Left kidney (tissue), 2 donors: ENCODE results near the gene TMOD2. TPM values are rescaled to one million over a fixed set of nuclear protein-coding genes. Genes with fewer than 3 reads are reported as not detected.

Source experiments
- DNase-seq: peaks from one replicate; pipeline ENCODE4 v3.0.0-alpha.2; 2013
- polyA plus RNA-seq: library from polyadenylated mRNA; unstranded; fragments of 120-200 nt; gene quantifications from one replicate; pipeline ENCODE4 v1.2.1, GENCODE V29; 2013; ENCODE audit not compliant: insufficient read length

Gene TMOD2
- polyA plus RNA-seq, 1 donor, result 5.7 TPM

- no peak for DNase-seq
These were observed 16.0 kb upstream of the TMOD2 start for GRCh38 chr15:51735228-51736010.

GRCh38 chr15:51736069-51736468 lies 15.3 kb upstream of the TMOD2 start:
- no peak for DNase-seq

GRCh38 chr15:51736751-51737521 lies 14.5 kb upstream of the TMOD2 start:
- DNase-seq, result no peak

GRCh38 chr15:51737522-51738305 lies 13.7 kb upstream of the TMOD2 start, which contains the start of gene LYSMD2:
LYSMD2 (minus strand) TSS chr15:51737655; CDS start chr15:51737622, 33 bp downstream.
- no peak for DNase-seq

- DNase-seq, result no peak
These were observed 12.8 kb upstream of the TMOD2 start for GRCh38 chr15:51738553-51738952.

- DNase-seq, result no peak
These were observed 12.2 kb upstream of the TMOD2 start for GRCh38 chr15:51739061-51739712.

GRCh38 chr15:51749307-51749706 lies 2.1 kb upstream of the TMOD2 start:
- DNase-seq, result no peak

- DNase-seq, result no peak
These were observed 1.2 kb upstream of the TMOD2 start for GRCh38 chr15:51750186-51750585.

GRCh38 chr15:51751697-51752683 lies 593 bp downstream of the TMOD2 start:
- DNase-seq, result no peak

- DNase-seq, result no peak
These were observed 1.5 kb downstream of the TMOD2 start for GRCh38 chr15:51752888-51753287.

- no peak for DNase-seq
These were observed 2.9 kb downstream of the TMOD2 start for GRCh38 chr15:51754267-51754666.

GRCh38 chr15:51755790-51756189 lies 4.4 kb downstream of the TMOD2 start:
- DNase-seq, result no peak

- no peak for DNase-seq
These were observed 5.1 kb downstream of the TMOD2 start for GRCh38 chr15:51756482-51756881.

- DNase-seq, result no peak
These were observed 6.1 kb downstream of the TMOD2 start for GRCh38 chr15:51757450-51757849.

GRCh38 chr15:51758645-51759044 lies 7.2 kb downstream of the TMOD2 start:
- DNase-seq, result no peak

- DNase-seq, result no peak
These were observed 8.2 kb downstream of the TMOD2 start for GRCh38 chr15:51759557-51760070.

GRCh38 chr15:51760805-51761204 lies 9.4 kb downstream of the TMOD2 start:
- no peak for DNase-seq

- DNase-seq, result no peak
These were observed 14.4 kb downstream of the TMOD2 start for GRCh38 chr15:51765751-51766150.

- no peak for DNase-seq
These were observed 14.9 kb downstream of the TMOD2 start for GRCh38 chr15:51766341-51766740.

- no peak for DNase-seq
These were observed 16.6 kb downstream of the TMOD2 start for GRCh38 chr15:51768018-51768417.

GRCh38 chr15:51770902-51771301 lies 19.5 kb downstream of the TMOD2 start:
- no peak for DNase-seq
